A673 (cell line): ENCODE measurements around the gene FGF14.

Experiments
- CTCF ChIP-seq: fragments of 300-800, 200-600 bp; sonication (generic); conservative IDR thresholded peaks from 2 replicates; pipeline ENCODE4 v1.5.1; 2017; ENCODE audit warnings: low read depth, mild to moderate bottlenecking, antibody characterized with exemption, low read length, moderate library complexity, mixed read lengths
- EZH2 ChIP-seq: fragments of 200-600 bp; sonication (generic); IDR thresholded peaks from 2 replicates; pipeline ENCODE4 v1.6.1; 2017; ENCODE audit warnings: borderline replicate concordance, low read depth, mild to moderate bottlenecking, mixed read lengths, antibody characterized with exemption, low read length; ENCODE audit not compliant: poor library complexity, severe bottlenecking

DNA sequence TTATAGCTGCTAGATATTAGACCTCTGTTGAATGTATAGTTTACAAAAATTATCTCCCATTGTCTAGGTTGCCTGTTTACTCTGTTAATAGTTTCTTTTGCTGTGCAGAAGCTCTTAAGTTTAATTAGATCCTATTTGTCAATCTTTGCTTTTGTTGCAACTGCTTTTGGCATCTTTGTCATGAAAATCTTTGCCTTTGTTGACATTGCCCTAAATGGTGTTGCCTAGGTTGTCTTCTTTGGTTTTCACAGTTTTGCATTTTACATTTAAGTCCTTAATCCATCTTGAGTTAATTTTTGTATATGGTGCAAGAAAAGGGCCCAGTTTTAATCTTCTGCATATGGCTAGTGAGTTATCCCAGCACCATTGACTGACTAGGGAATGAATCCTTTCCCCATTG is 618.3 kb downstream of the FGF14 start:
- no peak for TF ChIP-seq CTCF
- TF ChIP-seq EZH2: no peak
